Kidney (tissue), 14 donors: ENCODE data around the gene SPACA5B. TPM values are rescaled to one million over a fixed set of nuclear protein-coding genes. Genes with fewer than 3 reads are reported as not detected.
"Not testable (repeated sequence)": the region's sequence is repeated elsewhere in the genome, so short reads cannot be mapped to it uniquely, and the experiment has no call there.

Source experiments
- DNase-seq, 5 donors: peaks; one replicate each; pipeline ENCODE4 v3.0.0-alpha.2; 2013 to 2020
- FAIRE-seq: peaks from 2 replicates; lab custom pipeline; 2012; peaks lifted over from hg19 to GRCh38; lab: Jason Lieb, UNC
- H3K27ac ChIP-seq, 2 donors: one replicate each; pipeline ENCODE4 v1.7.0; 2013; ENCODE audit warnings: low read depth in 2 of 2, low read length in 2 of 2, inconsistent platforms in 1 of 2
- H3K27me3 ChIP-seq: one replicate; pipeline ENCODE4 v1.7.1; 2013; ENCODE audit warnings: low read length, inconsistent platforms; ENCODE audit not compliant: control insufficient read depth, insufficient read depth
- H3K36me3 ChIP-seq, 3 donors: one replicate each; pipeline versions ENCODE4 v1.7.0 to v1.7.1; 2013; ENCODE audit warnings: low read length in 3 of 3, control low read depth in 1 of 3, inconsistent platforms in 1 of 3; ENCODE audit not compliant: insufficient read depth in 3 of 3, control insufficient read depth in 2 of 3
- H3K4me1 ChIP-seq, 3 donors: one replicate each; pipeline versions ENCODE4 v1.7.0 to v1.7.1; 2013; ENCODE audit warnings: low read length in 3 of 3, inconsistent platforms in 1 of 3, low read depth in 1 of 3; ENCODE audit not compliant: control insufficient read depth in 2 of 3, insufficient read depth in 2 of 3
- H3K4me3 ChIP-seq, 3 donors: one replicate each; pipeline versions ENCODE4 v1.7.0 to v1.8.1; 2013; ENCODE audit warnings: low read length in 3 of 3, control low read depth in 1 of 3, inconsistent platforms in 1 of 3
- H3K9ac ChIP-seq, 3 donors: one replicate each; pipeline versions ENCODE4 v1.7.0 to v1.7.1; 2013; ENCODE audit warnings: low read length in 3 of 3, control low read depth in 1 of 3, inconsistent platforms in 1 of 3
- H3K9me3 ChIP-seq, 3 donors: one replicate each; pipeline versions ENCODE4 v1.7.0 to v1.7.1; 2013; ENCODE audit warnings: low read length in 3 of 3, control low read depth in 1 of 3, inconsistent platforms in 1 of 3; ENCODE audit not compliant: control insufficient read depth in 2 of 3, insufficient read depth in 1 of 3
- intact Hi-C: fragments of 100-400 bp; cut with DNase I; formaldehyde crosslinking; loops from one replicate; pipeline ENCODE4 v1.11.1; 2022
- polyA plus RNA-seq: library from polyadenylated mRNA; stranded (reverse); fragments of 350-450 nt; fragmentation: Illumina TruSeq; extraction: RNeasy Lipid Tissue Mini Kit (QIAGEN cat#74804); gene quantifications from one replicate; pipeline ENCODE4 v1.2.3, GENCODE V29; 2014; ENCODE audit warnings: low read depth, low replicate concordance; ENCODE audit not compliant: insufficient read depth
- total RNA-seq: library from RNA; stranded (reverse); fragmentation: NEBNext Ultra II Directional; extraction: Animal tissue kit (Norgen Biotek cat#: 25700); gene quantifications from one replicate; pipeline ENCODE4 v1.2.1, GENCODE V29; 2021
- TF ChIP-seq, protein P1 (sequence below): IDR thresholded peaks from 3 replicates; pipeline ENCODE4 v1.5.1; 2012; ENCODE audit warnings: mild to moderate bottlenecking, moderate library complexity, borderline replicate concordance; ENCODE audit not compliant: insufficient read depth; ENCODE audit errors: extremely low read depth
- donor health status: control.
- donor health status: control.
- donor health status: control.
- donor health status: control.
- donor health status: control.
- donor health status: DM: yes; HTN: yes; CAD: no.
- donor health status: Normal renal cell carcinoma (clear cell type).

The SPACA5B gene
- total and polyA plus RNA-seq, 2 donors from 2014 or later: not detected

DNA sequence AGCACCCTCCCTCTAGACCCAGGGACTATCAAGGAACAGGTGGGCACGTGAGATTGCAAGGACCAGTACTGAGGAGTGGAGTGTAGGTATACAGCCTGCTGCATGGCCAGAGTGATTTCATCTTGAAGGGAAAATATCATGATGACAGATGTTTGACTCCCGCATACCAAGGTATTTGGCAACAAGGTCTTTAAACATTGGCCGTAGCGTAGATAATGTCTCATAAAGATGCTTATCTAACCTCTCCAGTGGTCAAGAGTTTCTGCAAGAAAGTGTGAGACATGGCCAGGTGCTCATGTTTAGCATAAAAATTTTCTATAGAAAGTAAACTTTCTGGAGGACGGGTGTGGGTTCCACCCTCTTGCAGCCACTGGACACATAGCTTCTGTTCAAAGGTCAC lies 40.3 kb upstream of the SPACA5B start:
- Histone ChIP-seq H3K4me3 (no peak overlapping the region), H3K4me1 (no peaks in the 10 kb centered on the region), H3K27ac (no peak overlapping the region), H3K9me3 (no peaks in the 10 kb centered on the region), H3K36me3 (no peaks in the 10 kb centered on the region), H3K27me3 (no peaks in the 10 kb centered on the region), H3K9ac (no peak overlapping the region)
- TF ChIP-seq, protein P1, sequence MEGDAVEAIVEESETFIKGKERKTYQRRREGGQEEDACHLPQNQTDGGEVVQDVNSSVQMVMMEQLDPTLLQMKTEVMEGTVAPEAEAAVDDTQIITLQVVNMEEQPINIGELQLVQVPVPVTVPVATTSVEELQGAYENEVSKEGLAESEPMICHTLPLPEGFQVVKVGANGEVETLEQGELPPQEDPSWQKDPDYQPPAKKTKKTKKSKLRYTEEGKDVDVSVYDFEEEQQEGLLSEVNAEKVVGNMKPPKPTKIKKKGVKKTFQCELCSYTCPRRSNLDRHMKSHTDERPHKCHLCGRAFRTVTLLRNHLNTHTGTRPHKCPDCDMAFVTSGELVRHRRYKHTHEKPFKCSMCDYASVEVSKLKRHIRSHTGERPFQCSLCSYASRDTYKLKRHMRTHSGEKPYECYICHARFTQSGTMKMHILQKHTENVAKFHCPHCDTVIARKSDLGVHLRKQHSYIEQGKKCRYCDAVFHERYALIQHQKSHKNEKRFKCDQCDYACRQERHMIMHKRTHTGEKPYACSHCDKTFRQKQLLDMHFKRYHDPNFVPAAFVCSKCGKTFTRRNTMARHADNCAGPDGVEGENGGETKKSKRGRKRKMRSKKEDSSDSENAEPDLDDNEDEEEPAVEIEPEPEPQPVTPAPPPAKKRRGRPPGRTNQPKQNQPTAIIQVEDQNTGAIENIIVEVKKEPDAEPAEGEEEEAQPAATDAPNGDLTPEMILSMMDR: no peak
- intact Hi-C loops: no loop called here
- FAIRE-seq: no peak
- no peak for DNase-seq

DNA sequence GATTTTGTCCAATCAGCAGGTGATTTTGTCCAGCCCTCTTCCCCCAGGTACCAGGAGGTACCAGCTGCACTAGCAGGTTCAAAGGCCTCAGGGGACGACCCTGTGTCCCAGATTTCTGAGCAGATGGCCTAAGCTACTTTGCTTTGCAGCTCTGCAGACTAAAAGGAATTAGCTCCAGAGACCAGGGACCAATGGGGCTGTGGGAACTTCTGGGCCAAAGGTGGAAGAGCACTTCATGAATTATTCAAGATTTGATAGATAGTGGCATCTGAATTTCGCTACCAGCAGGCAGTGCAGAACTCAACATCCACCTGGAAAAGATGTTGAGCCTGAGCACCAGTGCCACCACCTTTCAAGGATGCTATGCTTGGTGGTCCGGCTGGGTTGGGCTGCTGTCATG lies 37.9 kb upstream of the SPACA5B start:
- FAIRE-seq, H3K4me3 ChIP-seq, H3K27ac ChIP-seq, H3K4me1 ChIP-seq, intact Hi-C loops, H3K9me3 ChIP-seq, H3K9ac ChIP-seq, DNase-seq, H3K27me3 ChIP-seq, H3K36me3 ChIP-seq: not testable (repeated sequence)

DNA sequence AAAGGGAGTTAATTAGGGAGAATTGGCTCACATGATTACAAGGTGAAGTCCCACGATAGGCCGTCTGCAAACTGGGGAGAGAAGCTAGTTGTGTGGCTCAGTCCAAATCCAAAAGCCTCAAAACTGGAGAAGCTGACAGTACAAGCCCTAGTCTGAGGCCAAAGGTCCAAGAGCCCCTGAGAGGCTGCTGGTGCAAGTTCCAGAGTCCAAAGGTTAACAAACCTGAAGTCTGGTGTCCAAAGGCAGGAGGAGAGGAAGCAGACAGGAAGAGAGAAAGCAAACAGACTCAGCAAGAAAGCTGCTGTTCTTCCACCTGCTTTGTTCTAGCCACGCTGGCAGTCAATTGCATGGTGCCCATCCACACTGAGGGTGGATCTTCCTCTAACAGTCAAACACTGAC lies 29.0 kb upstream of the SPACA5B start:
- no peaks in the 10 kb centered on the region for H3K4me1 ChIP-seq
- TF ChIP-seq, protein P1: no peak

DNA sequence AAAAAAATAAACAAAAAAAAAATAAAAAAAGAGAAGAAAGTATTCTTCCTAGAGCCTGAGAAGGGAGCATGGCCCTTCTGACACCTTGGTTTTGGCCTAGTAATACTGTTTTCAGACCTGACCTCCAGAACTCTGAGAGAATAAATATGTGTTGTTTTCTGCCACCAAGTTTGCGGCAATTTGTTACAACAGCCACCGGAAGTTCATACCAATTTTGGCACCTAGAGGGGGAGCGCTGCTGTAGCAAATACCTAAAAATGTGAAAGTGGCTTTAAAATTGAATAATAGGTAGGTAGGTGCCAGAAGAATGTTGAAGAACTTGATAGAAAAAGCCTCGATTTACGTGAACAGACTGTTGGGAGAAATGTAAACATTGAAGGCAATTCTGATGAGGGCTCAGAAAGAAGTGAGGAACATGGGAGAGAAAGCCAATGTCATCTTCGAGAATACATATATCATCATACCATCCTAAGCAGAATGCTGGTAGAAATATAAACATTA lies 27.5 kb upstream of the SPACA5B start:
- no peak for DNase-seq
- Histone ChIP-seq H3K9ac (no peak overlapping the region), H3K4me3 (no peak overlapping the region), H3K9me3 (no peaks in the 10 kb centered on the region), H3K36me3 (no peaks in the 10 kb centered on the region), H3K27ac (no peak overlapping the region), H3K4me1 (no peaks in the 10 kb centered on the region), H3K27me3 (no peaks in the 10 kb centered on the region)
- intact Hi-C loops: no loop called here
- no peak for FAIRE-seq
- TF ChIP-seq, protein P1: no peak

More for the DNA sequence above, 29.0 kb upstream of the SPACA5B start:
- DNase-seq (no peak), FAIRE-seq (no peak)
- Histone ChIP-seq H3K4me3 (no peak overlapping the region), H3K36me3 (no peaks in the 10 kb centered on the region), H3K9me3 (no peaks in the 10 kb centered on the region), H3K27me3 (no peaks in the 10 kb centered on the region), H3K27ac (no peak overlapping the region), H3K9ac (no peak overlapping the region)
- intact Hi-C loops: no loop called here
